WTC11 (cell line): ENCODE data around the gene RHOBTB1. TPM values are rescaled to one million over a fixed set of nuclear protein-coding genes. Genes with fewer than 3 reads are reported as not detected.

Experiments
- ATAC-seq: fragments of 200-7000 bp; cut with Tn5 transposase; 2 replicates; pipeline ENCODE4 v1.10.0; 2021; ENCODE audit warnings: mild to moderate bottlenecking, moderate library complexity
- CTCF ChIA-PET: fragments of 300-600 bp; sonication (Branson Sonifier 250); formaldehyde crosslinking; loops from one replicate; lab custom pipeline; 2021; ENCODE audit warnings: antibody characterized with exemption; lab: Charles Lee
- POLR2A ChIA-PET: fragments of 350-600 bp; sonication (Branson Sonifier 250); formaldehyde crosslinking; loops from one replicate; lab custom pipeline; 2021; ENCODE audit warnings: antibody characterized with exemption; lab: Charles Lee
- DNase-seq: peaks from one replicate; pipeline ENCODE4 v3.0.0; 2021; ENCODE audit warnings: low spot score
- H3K27ac Mint-ChIP-seq: 2 replicates; pipeline ENCODE4 v1.8.0; 2021; ENCODE audit warnings: mixed read lengths
- H3K27me3 Mint-ChIP-seq: 2 replicates; pipeline ENCODE4 v1.8.0; 2021; ENCODE audit warnings: low read depth, mild to moderate bottlenecking, moderate library complexity, mixed read lengths
- H3K36me3 Mint-ChIP-seq: 2 replicates; pipeline ENCODE4 v1.8.0; 2021; ENCODE audit warnings: mixed read lengths
- H3K4me1 Mint-ChIP-seq: 2 replicates; pipeline ENCODE4 v1.8.0; 2022; ENCODE audit warnings: mixed read lengths
- H3K4me3 Mint-ChIP-seq: 2 replicates; pipeline ENCODE4 v1.8.0; 2021; ENCODE audit warnings: mild to moderate bottlenecking, moderate library complexity, mixed read lengths
- H3K9me3 Mint-ChIP-seq: 2 replicates; pipeline ENCODE4 v1.8.0; 2021; ENCODE audit warnings: mixed read lengths
- ARID4B ChIP-seq: sonication (generic); formaldehyde crosslinking; IDR thresholded peaks from 2 replicates; pipeline ENCODE4 v1.8.0; 2023; ENCODE audit warnings: missing genetic modification reagents, mild to moderate bottlenecking, borderline replicate concordance
- E2F4 ChIP-seq: sonication (generic); formaldehyde crosslinking; IDR thresholded peaks from 2 replicates; pipeline ENCODE4 v1.8.1; 2022; ENCODE audit warnings: low read depth, mild to moderate bottlenecking, moderate library complexity, missing genetic modification reagents, borderline replicate concordance
- ERG ChIP-seq: fragments of 250-450 bp; sonication (Bioruptor Pico); IDR thresholded peaks from 2 replicates; pipeline ENCODE4 v1.8.0; 2021; ENCODE audit warnings: mild to moderate bottlenecking
- FOXK1 ChIP-seq: sonication (generic); formaldehyde crosslinking; IDR thresholded peaks from 2 replicates; pipeline ENCODE4 v1.8.0; 2022; ENCODE audit warnings: mild to moderate bottlenecking, moderate library complexity, missing genetic modification reagents
- GABPB1 ChIP-seq: sonication (generic); formaldehyde crosslinking; IDR thresholded peaks from 2 replicates; pipeline ENCODE4 v1.8.1; 2023; ENCODE audit warnings: mild to moderate bottlenecking, missing genetic modification reagents
- HMGXB4 ChIP-seq: sonication (generic); formaldehyde crosslinking; IDR thresholded peaks from 2 replicates; pipeline ENCODE4 v1.8.1; 2023; ENCODE audit warnings: mild to moderate bottlenecking, moderate library complexity, missing genetic modification reagents
- IRF1 ChIP-seq: sonication (generic); formaldehyde crosslinking; IDR thresholded peaks from 2 replicates; pipeline ENCODE4 v1.8.0; 2023; ENCODE audit warnings: missing genetic modification reagents
- KAT7 ChIP-seq: sonication (generic); formaldehyde crosslinking; IDR thresholded peaks from 2 replicates; pipeline ENCODE4 v1.8.1; 2023; ENCODE audit warnings: missing genetic modification reagents, mild to moderate bottlenecking, borderline replicate concordance
- NFATC4 ChIP-seq: fragments of 250-450 bp; sonication (Bioruptor Pico); IDR thresholded peaks from 2 replicates; pipeline ENCODE4 v1.9.0; 2021; ENCODE audit warnings: mild to moderate bottlenecking
- NR1H2 ChIP-seq: sonication (generic); formaldehyde crosslinking; IDR thresholded peaks from 2 replicates; pipeline ENCODE4 v1.9.0; 2021; ENCODE audit warnings: mild to moderate bottlenecking, moderate library complexity, missing genetic modification reagents
- RORB ChIP-seq: fragments of 250-450 bp; sonication (Bioruptor Pico); IDR thresholded peaks from 2 replicates; pipeline ENCODE4 v1.9.0; 2021; ENCODE audit warnings: mild to moderate bottlenecking
- TEAD1 ChIP-seq: sonication (generic); formaldehyde crosslinking; IDR thresholded peaks from 2 replicates; pipeline ENCODE4 v1.8.0; 2022; ENCODE audit warnings: mild to moderate bottlenecking, missing genetic modification reagents
- USF1 ChIP-seq: sonication (generic); formaldehyde crosslinking; IDR thresholded peaks from 2 replicates; pipeline ENCODE4 v1.8.0; 2022; ENCODE audit warnings: mild to moderate bottlenecking, missing genetic modification reagents
- ZNF263 ChIP-seq: sonication (generic); formaldehyde crosslinking; IDR thresholded peaks from 2 replicates; pipeline ENCODE4 v1.8.1; 2022; ENCODE audit warnings: low read depth, mild to moderate bottlenecking, moderate library complexity, missing genetic modification reagents
- ZNF532 ChIP-seq: fragments of 250-450 bp; sonication (Bioruptor Pico); IDR thresholded peaks from 2 replicates; pipeline ENCODE4 v1.9.0; 2021; ENCODE audit warnings: mild to moderate bottlenecking, borderline replicate concordance
- ZSCAN18 ChIP-seq: fragments of 250-450 bp; sonication (Bioruptor Pico); IDR thresholded peaks from 2 replicates; pipeline ENCODE4 v2.1.2; 2022; ENCODE audit warnings: mild to moderate bottlenecking, moderate library complexity
- total RNA-seq: library from RNA; stranded (reverse); gene quantifications from 3 replicates; pipeline ENCODE4 v1.2.3, GENCODE V29; 2021

RHOBTB1 gene
- total RNA-seq, 1 experiment from 2014 or later = 6.9 TPM

- H3K27me3 Mint-ChIP-seq = no peaks in the 10 kb centered on the region
- H3K27ac Mint-ChIP-seq = no peak overlapping the region
- H3K4me3 Mint-ChIP-seq = no peak overlapping the region
- DNase-seq (no peak), ATAC-seq (no peak)
- H3K9me3 Mint-ChIP-seq = no peaks in the 10 kb centered on the region
- H3K36me3 Mint-ChIP-seq = no peaks in the 10 kb centered on the region
- peaks cover 16% of the 10 kb centered on the region for H3K4me1 Mint-ChIP-seq
- TF ChIP-seq ZNF532 (CRISPR knock-in tag) (no peak), ZNF263 (CRISPR knock-in tag) (no peak), FOXK1 (CRISPR knock-in tag) (no peak), TEAD1 (CRISPR knock-in tag) (no peak), IRF1 (CRISPR knock-in tag) (no peak), KAT7 (CRISPR knock-in tag) (no peak), ZSCAN18 (CRISPR knock-in tag) (no peak), RORB (CRISPR knock-in tag) (no peak), ARID4B (CRISPR knock-in tag) (no peak), E2F4 (CRISPR knock-in tag) (no peak), NR1H2 (CRISPR knock-in tag) (no peak)
- ChIA-PET POLR2A (no interaction called here), CTCF (no interaction called here)
Measured at GRCh38 chr10:60960913-60961312, 16.9 kb upstream of the RHOBTB1 start.

GRCh38 chr10:60960031-60960430 lies 16.0 kb upstream of the RHOBTB1 start:
- ChIA-PET CTCF (no interaction called here), POLR2A (no interaction called here)
- TF ChIP-seq HMGXB4 (CRISPR knock-in tag) (no peak), NFATC4 (CRISPR knock-in tag) (no peak), GABPB1 (CRISPR knock-in tag) (no peak), USF1 (CRISPR knock-in tag) (no peak), RORB (CRISPR knock-in tag) (no peak), ERG (no peak)
- H3K4me3 Mint-ChIP-seq = no peak overlapping the region
- H3K27me3 Mint-ChIP-seq = no peaks in the 10 kb centered on the region
- no peaks in the 10 kb centered on the region for H3K9me3 Mint-ChIP-seq
- H3K36me3 Mint-ChIP-seq = no peaks in the 10 kb centered on the region
- peaks cover 16% of the 10 kb centered on the region for H3K4me1 Mint-ChIP-seq
- DNase-seq (no peak), ATAC-seq (no peak)
- H3K27ac Mint-ChIP-seq = no peak overlapping the region
